K562 (cell line): ENCODE results near the gene FOXA3.

Experiments used
- BMI1 ChIP-seq: fragments of 150-350 bp; IDR thresholded peaks from 2 replicates; pipeline ENCODE4 v1.6.1; 2014; ENCODE audit warnings: low read length
- EP300 ChIP-seq: IDR thresholded peaks from 2 replicates; pipeline ENCODE4 v1.6.1; 2012; ENCODE audit warnings: low read length, improper control_type of control experiment
- PATZ1 ChIP-seq: fragments of 250-450 bp; sonication (Bioruptor Pico); IDR thresholded peaks from 2 replicates; pipeline ENCODE4 v1.5.0; 2020; ENCODE audit warnings: mild to moderate bottlenecking, borderline replicate concordance
- RBM39 ChIP-seq: fragments of 200-400 bp; formaldehyde crosslinking; optimal IDR thresholded peaks from 2 replicates; pipeline ENCODE3; 2018; ENCODE audit warnings: low read depth, low read length
- RNF2 ChIP-seq: sonication (generic); IDR thresholded peaks from 2 replicates; pipeline ENCODE4 v1.6.1; 2016
- ZNF707 ChIP-seq: fragments of 250-450 bp; sonication (Bioruptor Pico); conservative IDR thresholded peaks from 2 replicates; pipeline ENCODE4 v1.8.0; 2022; ENCODE audit warnings: inconsistent platforms, mild to moderate bottlenecking, moderate library complexity
- TF ChIP-seq, protein P1 (sequence below): sonication (generic); formaldehyde crosslinking; IDR thresholded peaks from 2 replicates; pipeline ENCODE4 v1.8.1; 2023; ENCODE audit warnings: mild to moderate bottlenecking, missing genetic modification reagents

DNA sequence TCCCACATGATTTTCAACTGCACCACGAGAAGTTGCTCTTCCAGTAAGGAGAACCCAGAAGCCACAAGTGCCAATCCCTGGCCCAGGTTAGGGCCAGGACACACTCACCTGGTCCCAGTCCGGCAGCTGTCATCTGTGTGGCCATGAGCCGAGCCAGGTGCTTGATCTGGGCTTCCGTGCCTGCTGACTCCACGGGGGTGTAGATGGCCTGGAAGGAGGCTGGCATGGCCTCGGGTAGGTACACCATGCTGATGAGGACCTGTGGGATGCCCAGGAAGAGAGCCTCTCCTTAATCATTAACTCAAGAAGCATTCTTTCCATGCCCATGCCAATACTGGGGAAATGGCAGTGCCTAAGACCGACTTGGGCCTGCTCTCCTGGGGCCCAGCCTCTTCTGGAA is 29.2 kb upstream of the FOXA3 start:
- TF ChIP-seq, protein P1, sequence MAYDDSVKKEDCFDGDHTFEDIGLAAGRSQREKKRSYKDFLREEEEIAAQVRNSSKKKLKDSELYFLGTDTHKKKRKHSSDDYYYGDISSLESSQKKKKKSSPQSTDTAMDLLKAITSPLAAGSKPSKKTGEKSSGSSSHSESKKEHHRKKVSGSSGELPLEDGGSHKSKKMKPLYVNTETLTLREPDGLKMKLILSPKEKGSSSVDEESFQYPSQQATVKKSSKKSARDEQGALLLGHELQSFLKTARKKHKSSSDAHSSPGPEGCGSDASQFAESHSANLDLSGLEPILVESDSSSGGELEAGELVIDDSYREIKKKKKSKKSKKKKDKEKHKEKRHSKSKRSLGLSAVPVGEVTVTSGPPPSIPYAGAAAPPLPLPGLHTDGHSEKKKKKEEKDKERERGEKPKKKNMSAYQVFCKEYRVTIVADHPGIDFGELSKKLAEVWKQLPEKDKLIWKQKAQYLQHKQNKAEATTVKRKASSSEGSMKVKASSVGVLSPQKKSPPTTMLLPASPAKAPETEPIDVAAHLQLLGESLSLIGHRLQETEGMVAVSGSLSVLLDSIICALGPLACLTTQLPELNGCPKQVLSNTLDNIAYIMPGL (CRISPR knock-in tag) = no peak
- no peak for TF ChIP-seq ZNF707 (CRISPR knock-in tag)
- TF ChIP-seq BMI1 = no peak
- TF ChIP-seq RBM39 = no peak
- no peak for TF ChIP-seq RNF2
- no peak for TF ChIP-seq PATZ1 (CRISPR knock-in tag)
- TF ChIP-seq EP300 = no peak
